Mesodermal cell (in vitro differentiated cells): ENCODE measurements around the gene FABP7.
"Not testable (repeated sequence)": the region's sequence is repeated elsewhere in the genome, so short reads cannot be mapped to it uniquely, and the experiment has no call there.

Experiments
- H3K27ac ChIP-seq: 2 replicates; pipeline ENCODE4 v1.7.0; 2013; ENCODE audit warnings: mild to moderate bottlenecking, low read depth, low read length, moderate library complexity; ENCODE audit not compliant: severe bottlenecking
- H3K36me3 ChIP-seq: 2 replicates; pipeline ENCODE4 v1.7.1; 2013; ENCODE audit warnings: mild to moderate bottlenecking, low read length, moderate library complexity; ENCODE audit not compliant: control insufficient read depth, insufficient read depth
- H3K4me1 ChIP-seq: one replicate; pipeline ENCODE4 v1.7.1; 2013; ENCODE audit warnings: mild to moderate bottlenecking, low read length; ENCODE audit not compliant: insufficient read depth, control insufficient read depth, poor library complexity, severe bottlenecking
- H3K4me3 ChIP-seq: 2 replicates; pipeline ENCODE4 v1.7.0; 2013; ENCODE audit warnings: low read length, control low read depth, mild to moderate bottlenecking; ENCODE audit not compliant: insufficient read depth, poor library complexity, severe bottlenecking; ENCODE audit errors: extremely low read depth
- H3K9me3 ChIP-seq: 2 replicates; pipeline ENCODE4 v1.7.1; 2013; ENCODE audit warnings: mild to moderate bottlenecking, low read length, moderate library complexity; ENCODE audit not compliant: control insufficient read depth
- WGBS, 2 experiments: methylation state at CpG; one replicate each; pipeline ENCODE4 v1.1.5; 2013; ENCODE audit warnings: missing lambda C conversion rate in 2 of 2; ENCODE audit not compliant: insufficient coverage in 2 of 2; 5-methylcytosine and 5-hydroxymethylcytosine counted together

FABP7 gene

GRCh38 chr6:122744856-122745255, 34.7 kb upstream of the FABP7 start:
- not testable (repeated sequence) for H3K4me3 ChIP-seq, H3K36me3 ChIP-seq, H3K4me1 ChIP-seq, H3K27ac ChIP-seq, H3K9me3 ChIP-seq
- 100% methylated on average over 1 to 3 of the region's 3 CpGs for WGBS, 2 experiments

- Histone ChIP-seq H3K4me1 (no peaks in the 10 kb centered on the region), H3K27ac (no peak overlapping the region), H3K36me3 (no peaks in the 10 kb centered on the region), H3K4me3 (no peak overlapping the region), H3K9me3 (no peaks in the 10 kb centered on the region)
- 92 to 97% methylated on average over 7 to 8 of the region's 9 CpGs for WGBS, 2 experiments
Measured at GRCh38 chr6:122746688-122747087, 32.8 kb upstream of the FABP7 start.

GRCh38 chr6:122747573-122747972, 31.9 kb upstream of the FABP7 start:
- H3K4me1 ChIP-seq, result no peaks in the 10 kb centered on the region
- H3K4me3 ChIP-seq, result no peak overlapping the region
- H3K36me3 ChIP-seq, result no peaks in the 10 kb centered on the region
- H3K27ac ChIP-seq, result no peak overlapping the region
- WGBS, 2 experiments, result 100% methylated on average over 2 to 7 of the region's 10 CpGs
- no peaks in the 10 kb centered on the region for H3K9me3 ChIP-seq

- not testable (repeated sequence) for H3K36me3 ChIP-seq, H3K4me1 ChIP-seq, H3K9me3 ChIP-seq, H3K27ac ChIP-seq, H3K4me3 ChIP-seq
- WGBS, 2 experiments, result 80% methylated on average over 2 of the region's 5 CpGs; no CpG with 5 or more reads in 1 of the 2 experiments
Measured at GRCh38 chr6:122748945-122749344, 30.6 kb upstream of the FABP7 start.

- no CpG with 5 or more reads among the region's 4 CpGs for WGBS, 2 experiments
- H3K4me3 ChIP-seq, result no peak overlapping the region
Measured at GRCh38 chr6:122749451-122750050, 30.0 kb upstream of the FABP7 start.

GRCh38 chr6:122751326-122751725, 28.2 kb upstream of the FABP7 start:
- Histone ChIP-seq H3K27ac (no peak overlapping the region), H3K4me1 (no peaks in the 10 kb centered on the region), H3K36me3 (no peaks in the 10 kb centered on the region), H3K4me3 (no peak overlapping the region), H3K9me3 (no peaks in the 10 kb centered on the region)
- 76 to 79% methylated on average over 3 of the region's 3 CpGs for WGBS, 2 experiments

More at GRCh38 chr6:122749451-122750050, 30.0 kb upstream of the FABP7 start:
- H3K36me3 ChIP-seq, result no peaks in the 10 kb centered on the region
- no peaks in the 10 kb centered on the region for H3K4me1 ChIP-seq
- no peaks in the 10 kb centered on the region for H3K9me3 ChIP-seq
- no peak overlapping the region for H3K27ac ChIP-seq

- no peaks in the 10 kb centered on the region for H3K4me1 ChIP-seq
- no peak overlapping the region for H3K4me3 ChIP-seq
- no peaks in the 10 kb centered on the region for H3K36me3 ChIP-seq
- H3K9me3 ChIP-seq, result no peaks in the 10 kb centered on the region
- no peak overlapping the region for H3K27ac ChIP-seq
- WGBS, 2 experiments, result 40% methylated on average over 1 of the region's 1 CpG; no CpG with 5 or more reads in 1 of the 2 experiments
Measured at GRCh38 chr6:122752459-122752858, 27.1 kb upstream of the FABP7 start.

GRCh38 chr6:122753000-122753687, 26.4 kb upstream of the FABP7 start:
- H3K36me3 ChIP-seq, result no peaks in the 10 kb centered on the region
- no peaks in the 10 kb centered on the region for H3K4me1 ChIP-seq
- no peak overlapping the region for H3K27ac ChIP-seq
- 80 to 85% methylated on average over 9 of the region's 10 CpGs for WGBS, 2 experiments
- H3K4me3 ChIP-seq, result no peak overlapping the region
- no peaks in the 10 kb centered on the region for H3K9me3 ChIP-seq

- 85 to 100% methylated on average over 2 to 3 of the region's 5 CpGs for WGBS, 2 experiments
- no peaks in the 10 kb centered on the region for H3K36me3 ChIP-seq
- H3K4me3 ChIP-seq, result no peak overlapping the region
- H3K9me3 ChIP-seq, result no peaks in the 10 kb centered on the region
- no peak overlapping the region for H3K27ac ChIP-seq
- H3K4me1 ChIP-seq, result no peaks in the 10 kb centered on the region
Measured at GRCh38 chr6:122753688-122754056, 25.8 kb upstream of the FABP7 start.

GRCh38 chr6:122754191-122754731, 25.3 kb upstream of the FABP7 start:
- Histone ChIP-seq H3K4me1 (no peaks in the 10 kb centered on the region), H3K4me3 (no peak overlapping the region), H3K36me3 (no peaks in the 10 kb centered on the region), H3K27ac (no peak overlapping the region), H3K9me3 (no peaks in the 10 kb centered on the region)
- 79 to 80% methylated on average over 4 to 5 of the region's 5 CpGs for WGBS, 2 experiments

- Histone ChIP-seq H3K4me1 (no peaks in the 10 kb centered on the region), H3K36me3 (no peaks in the 10 kb centered on the region), H3K9me3 (no peaks in the 10 kb centered on the region), H3K27ac (no peak overlapping the region), H3K4me3 (no peak overlapping the region)
- WGBS, 2 experiments, result 63 to 65% methylated on average over 4 to 9 of the region's 9 CpGs
Measured at GRCh38 chr6:122755901-122756300, 23.6 kb upstream of the FABP7 start.
